Measurements from ENCODE around the gene TTPAL. TPM values are rescaled to one million over a fixed set of nuclear protein-coding genes. Genes with fewer than 3 reads are reported as not detected.

TTPAL gene
- total RNA-seq, 1 donor from 2014 or later = 22.6 TPM

DNA sequence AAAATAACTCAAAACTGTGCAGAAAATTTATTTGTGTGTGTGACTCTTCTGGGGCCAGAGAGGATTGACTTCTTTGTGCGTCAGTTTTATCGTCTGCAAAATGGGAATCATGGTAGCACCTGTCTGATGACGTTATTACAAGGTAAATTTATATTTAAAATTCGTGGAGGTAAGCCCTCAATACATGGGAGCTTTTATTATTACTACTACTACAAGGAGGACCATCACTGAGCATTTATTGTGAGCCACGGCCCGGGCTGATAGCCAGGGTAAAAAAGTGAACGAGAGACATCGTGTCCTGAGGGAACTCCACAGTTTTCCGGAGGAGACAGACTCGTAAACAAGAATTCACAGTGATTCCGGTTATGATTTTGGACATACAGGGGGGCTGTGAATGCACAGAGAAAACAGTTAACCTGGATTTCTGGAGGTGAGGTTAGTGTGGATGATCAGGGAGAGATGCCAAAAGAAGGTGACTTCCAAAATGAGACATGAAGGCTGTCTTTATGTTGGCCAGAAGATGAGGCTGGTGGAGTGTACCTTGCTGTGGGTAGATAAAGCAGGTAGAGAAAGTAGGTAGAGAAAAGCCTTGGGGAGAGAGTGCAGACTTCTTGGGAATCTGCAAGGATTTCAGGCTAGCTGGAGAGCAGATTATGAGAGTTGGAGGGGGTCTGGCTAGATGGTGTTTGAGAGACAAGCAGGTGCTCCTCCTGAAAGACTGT lies 56.7 kb downstream of the TTPAL start:
- intact Hi-C loops (cut with micrococcal nuclease) = no loop called here

DNA sequence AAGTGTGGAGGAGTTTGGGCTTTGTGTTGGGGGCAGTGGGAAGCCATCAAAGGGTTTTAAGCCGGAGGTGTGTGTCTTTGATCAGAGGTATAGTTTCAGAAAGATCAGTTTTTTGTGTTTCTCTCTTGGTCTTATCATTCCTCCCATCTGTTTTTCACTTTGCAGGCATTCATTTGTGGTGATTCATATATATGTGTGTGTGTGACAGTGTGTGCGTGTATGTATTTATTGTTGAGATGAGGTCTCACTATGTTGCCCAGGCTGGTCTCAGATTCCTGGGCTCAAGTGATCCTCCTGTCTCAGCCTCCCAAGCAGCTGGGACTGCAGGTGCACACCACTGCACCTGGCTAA lies 57.3 kb downstream of the TTPAL start:
- intact Hi-C loops (cut with micrococcal nuclease) = no loop called here

GRCh38 chr20:44533928-44534327 lies 58.3 kb downstream of the TTPAL start:
- intact Hi-C loops (cut with micrococcal nuclease) = no loop called here

DNA sequence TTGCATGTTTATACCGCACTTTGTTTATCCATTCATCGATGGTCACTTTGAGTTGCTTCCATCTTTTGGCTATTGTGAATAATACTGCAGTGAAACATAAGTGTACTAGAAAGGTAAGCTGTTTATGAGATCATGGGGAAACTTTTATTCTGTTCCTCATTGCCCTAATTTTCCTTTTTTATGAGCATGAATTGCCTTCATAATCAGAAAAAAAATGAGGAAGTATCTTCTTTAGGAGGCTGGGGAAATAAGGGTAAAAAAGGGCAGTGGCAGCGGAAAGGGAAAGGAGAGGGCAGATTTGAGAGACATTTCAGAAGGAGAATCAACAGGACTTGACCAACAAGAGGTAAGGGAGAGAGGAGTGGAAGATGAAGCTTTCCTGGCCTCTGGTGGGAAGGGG lies 60.5 kb downstream of the TTPAL start:
- intact Hi-C loops (cut with micrococcal nuclease) = no loop called here

- intact Hi-C loops (cut with micrococcal nuclease) = no loop called here
Measured at GRCh38 chr20:44537993-44538392, 62.3 kb downstream of the TTPAL start.

DNA sequence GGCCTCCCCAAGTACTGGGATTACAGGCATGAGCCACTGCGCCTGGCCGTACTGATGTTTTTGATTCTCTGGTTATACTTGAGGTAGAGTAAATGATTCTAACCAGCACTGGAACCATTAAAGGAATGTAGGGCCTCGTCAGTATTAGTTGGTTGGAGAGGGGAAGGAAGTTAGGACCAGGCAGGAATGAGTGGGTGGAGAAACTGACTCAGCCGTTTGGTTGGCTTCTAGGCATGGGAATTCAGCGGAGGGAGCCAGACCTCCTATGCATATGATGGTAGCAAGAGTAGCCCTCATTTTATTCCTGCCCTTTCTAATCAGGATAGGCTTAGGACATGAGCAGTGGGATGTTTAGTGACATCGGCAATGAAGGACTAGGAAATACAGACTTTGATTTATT lies 65.2 kb downstream of the TTPAL start:
- intact Hi-C loops (cut with micrococcal nuclease) = no loop called here

DNA sequence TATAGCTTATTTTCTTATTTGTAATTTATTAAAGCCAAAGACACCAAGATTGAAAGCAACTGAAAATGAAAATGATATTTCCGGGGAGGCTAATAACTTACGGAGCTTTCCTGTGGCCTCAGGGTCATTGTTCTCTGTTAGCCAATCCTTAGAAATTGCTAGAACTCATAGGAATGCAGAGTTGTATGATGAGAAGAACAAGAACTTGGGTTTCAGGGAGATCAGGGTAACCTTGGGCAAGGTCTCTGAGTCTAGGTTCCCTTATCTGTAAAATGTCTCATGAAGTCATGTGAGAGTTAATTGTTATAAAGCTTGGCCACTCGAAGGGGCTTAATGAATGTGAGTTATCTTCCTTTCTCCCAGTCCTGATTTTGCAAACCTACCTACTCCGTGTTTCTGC lies 66.3 kb downstream of the TTPAL start:
- intact Hi-C loops (cut with micrococcal nuclease) = no loop called here

- intact Hi-C loops (cut with micrococcal nuclease) = no loop called here
Measured at GRCh38 chr20:44542890-44543289, 67.2 kb downstream of the TTPAL start.

DNA sequence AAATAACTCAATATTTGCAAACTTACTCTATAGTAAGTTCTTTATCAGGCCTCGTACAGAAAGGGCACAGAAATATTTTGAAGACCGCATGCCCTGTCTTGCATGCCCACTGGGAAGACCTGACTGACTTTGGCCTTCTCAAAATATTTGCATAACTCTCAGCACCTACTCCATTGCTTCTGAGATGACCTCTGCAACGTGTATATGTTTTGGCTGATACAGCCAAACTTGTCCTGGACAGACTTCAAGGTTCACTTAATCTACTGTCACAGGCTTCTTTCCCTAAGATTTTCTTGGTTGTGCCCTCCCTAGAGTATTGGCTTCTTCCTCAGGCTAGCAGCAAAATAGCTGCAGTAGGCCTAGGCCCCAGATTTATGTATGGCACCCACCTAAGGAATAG lies 67.7 kb downstream of the TTPAL start:
- intact Hi-C loops (cut with micrococcal nuclease) = no loop called here

Other genes with a start within 250 kb of the TTPAL start
- gene GDAP1L1, start 228.6 kb upstream of the TTPAL start, total RNA-seq = not detected in 2 replicates
- gene FITM2, start 164.7 kb upstream of the TTPAL start, total RNA-seq = 3.2 and 3.3 TPM in 2 replicates
- not detected in 2 replicates for gene R3HDML, start 138.8 kb upstream of the TTPAL start, total RNA-seq
- gene HNF4A, start 120.2 kb upstream of the TTPAL start, total RNA-seq = not detected in 2 replicates
- gene SERINC3, start 46.2 kb downstream of the TTPAL start, total RNA-seq = 64.0 and 65.4 TPM in 2 replicates
- gene PKIG, start 106.7 kb downstream of the TTPAL start, total RNA-seq = 2.5 and 2.7 TPM in 2 replicates
- 83.2 and 85.7 TPM in 2 replicates for gene ADA, start 175.8 kb downstream of the TTPAL start, total RNA-seq
- gene CCN5, start 239.5 kb downstream of the TTPAL start, total RNA-seq = not detected in 2 replicates